Endothelial cell of umbilical vein (primary cell): ENCODE data around the gene GALNT17. TPM values are rescaled to one million over a fixed set of nuclear protein-coding genes. Genes with fewer than 3 reads are reported as not detected.

ENCODE experiments used
- BruUV-seq: library from RNA; stranded (reverse); fragments of 400-500 nt; replicated peaks from 2 replicates; lab custom pipeline; 2021; lab: Mats Ljungman, UMichigan
- CTCF ChIA-PET: fragments of 300-600, 350-600 bp; sonication (Branson Sonifier 250); formaldehyde crosslinking; loops from one replicate; lab custom pipeline; 2021; ENCODE audit warnings: antibody characterized with exemption, inconsistent platforms; lab: Charles Lee
- POLR2A ChIA-PET: fragments of 300-600, 350-600 bp; sonication (Branson Sonifier 250); formaldehyde crosslinking; loops from one replicate; lab custom pipeline; 2021; ENCODE audit warnings: antibody characterized with exemption, inconsistent platforms; lab: Charles Lee
- DNase-seq: peaks from one replicate; pipeline ENCODE4 v3.0.0-alpha.2; 2011; ENCODE audit warnings: low read depth, low spot score
- FAIRE-seq: peaks from 2 replicates; lab custom pipeline; 2011; peaks lifted over from hg19 to GRCh38; lab: Jason Lieb, UNC
- H2AFZ ChIP-seq: 2 replicates; pipeline ENCODE4 v1.6.0; 2012; ENCODE audit warnings: low read depth, low read length, control low read depth, inconsistent platforms
- H3K27ac ChIP-seq: 2 replicates; pipeline ENCODE4 v1.5.1; 2011; ENCODE audit warnings: low read depth, mild to moderate bottlenecking, control low read depth, low read length, moderate library complexity; ENCODE audit not compliant: insufficient read depth
- H3K27me3 ChIP-seq, 2 experiments: 2 replicates each; pipeline versions ENCODE4 v1.6.0 to v1.6.1; 2011; ENCODE audit warnings: low read length in 2 of 2, mixed read lengths in 1 of 2; ENCODE audit not compliant: control insufficient read depth in 2 of 2, insufficient read depth in 2 of 2
- H3K36me3 ChIP-seq, 2 experiments: 2 replicates in 1 of 2; 3 replicates in 1 of 2; pipeline ENCODE4 v1.5.1; 2011; ENCODE audit warnings: low read length in 2 of 2, mild to moderate bottlenecking in 1 of 2, moderate library complexity in 1 of 2; ENCODE audit not compliant: control insufficient read depth in 2 of 2, insufficient read depth in 2 of 2; ENCODE audit errors: extremely low read depth in 1 of 2
- H3K4me1 ChIP-seq: 3 replicates; pipeline ENCODE4 v1.5.1; 2011; ENCODE audit warnings: mild to moderate bottlenecking, low read length; ENCODE audit not compliant: control insufficient read depth, insufficient read depth; ENCODE audit errors: extremely low read depth
- H3K4me2 ChIP-seq: 2 replicates; pipeline ENCODE4 v1.6.1; 2011; ENCODE audit warnings: low read length, control low read depth, mixed read lengths; ENCODE audit not compliant: insufficient read depth
- H3K4me3 ChIP-seq, 3 experiments: fragments of 200-600 bp in 1 of 3; sonication (generic), shearing (Covaris generic) in 1 of 3; replicated peaks in 1 of 3; 2 replicates each; pipeline ENCODE4 v1.5.1; 2011 to 2016; ENCODE audit warnings: control low read depth in 3 of 3, low read length in 3 of 3, mild to moderate bottlenecking in 2 of 3, inconsistent platforms in 1 of 3, low read depth in 1 of 3, moderate library complexity in 1 of 3; ENCODE audit not compliant: insufficient read depth in 1 of 3
- H3K79me2 ChIP-seq: 2 replicates; pipeline ENCODE4 v1.6.0; 2012; ENCODE audit warnings: low read length, inconsistent platforms; ENCODE audit not compliant: control insufficient read depth, insufficient read depth
- H3K9ac ChIP-seq: replicated peaks from 2 replicates; pipeline ENCODE3; 2011; ENCODE audit warnings: low read length, control low read depth; ENCODE audit not compliant: insufficient read depth; ENCODE audit errors: extremely low read depth
- H3K9me1 ChIP-seq: replicated peaks from 3 replicates; pipeline ENCODE4 v1.6.0; 2011; ENCODE audit warnings: mild to moderate bottlenecking, low read length; ENCODE audit not compliant: control insufficient read depth, insufficient read depth; ENCODE audit errors: extremely low read depth
- H3K9me3 ChIP-seq: replicated peaks from 2 replicates; pipeline ENCODE4 v1.5.1; 2012; ENCODE audit warnings: low read length, inconsistent platforms; ENCODE audit not compliant: control insufficient read depth, insufficient read depth
- H4K20me1 ChIP-seq: replicated peaks from 2 replicates; pipeline ENCODE3; 2011; ENCODE audit warnings: mild to moderate bottlenecking, low read length; ENCODE audit not compliant: control insufficient read depth, insufficient read depth; ENCODE audit errors: extremely low read depth
- EZH2 ChIP-seq: IDR thresholded peaks from 2 replicates; pipeline ENCODE4 v1.6.1; 2012; ENCODE audit warnings: borderline replicate concordance, low read depth, mild to moderate bottlenecking, moderate library complexity, low read length, inconsistent platforms; ENCODE audit not compliant: severe bottlenecking
- GATA2 ChIP-seq: IDR thresholded peaks from 2 replicates; pipeline ENCODE4 v1.7.0; 2011; ENCODE audit warnings: low read depth, mild to moderate bottlenecking, moderate library complexity, mixed read lengths, low read length; ENCODE audit not compliant: insufficient read length, insufficient read depth
- JUN ChIP-seq: IDR thresholded peaks from 2 replicates; pipeline ENCODE4 v1.6.1; 2011; ENCODE audit warnings: borderline replicate concordance, low read depth; ENCODE audit not compliant: insufficient read length, insufficient read depth
- MAX ChIP-seq: IDR thresholded peaks from 2 replicates; pipeline ENCODE4 v1.6.1; 2011; ENCODE audit not compliant: insufficient read depth, insufficient read length
- MYC ChIP-seq: IDR thresholded peaks from one replicate; pipeline ENCODE4 v1.6.1; 2011; ENCODE audit warnings: mild to moderate bottlenecking, low read depth, low read length
- POLR2A ChIP-seq: IDR thresholded peaks from 2 replicates; pipeline ENCODE4 v1.6.1; 2012; ENCODE audit warnings: low read depth, mild to moderate bottlenecking, control low read depth, low read length
- POLR2AphosphoS5 ChIP-seq: IDR thresholded peaks from 2 replicates; pipeline ENCODE4 v1.6.1; 2012; ENCODE audit warnings: low read depth, mild to moderate bottlenecking, control low read depth, low read length, moderate library complexity; ENCODE audit not compliant: insufficient read depth
- dilution Hi-C: fragments of 300-500 bp; cut with MboI; formaldehyde crosslinking; loops from one replicate; pipeline ENCODE4 v1.15.0; 2019; ENCODE audit warnings: low sequenced_read_pairs; ENCODE audit not compliant: extremely low pct_ligation_motif_present
- intact Hi-C: fragments of 100-400 bp; cut with micrococcal nuclease; formaldehyde crosslinking; loops from one replicate; pipeline ENCODE4 v1.10.0; 2022
- polyA plus RNA-seq, 4 experiments: library from polyadenylated mRNA; depleted of rRNA in 3 of 4; stranded (reverse) in 3 of 4; unstranded in 1 of 4; fragments of >200 nt; gene quantifications; 2 replicates each; pipeline versions ENCODE4 v1.2.1 to v1.2.3, GENCODE V29; 2011 to 2012; ENCODE audit warnings: missing spikeins in 1 of 4
- total RNA-seq: library from RNA; stranded (reverse); gene quantifications from 2 replicates; pipeline ENCODE4 v1.2.3, GENCODE V29; 2021

The GALNT17 gene
- total and polyA plus RNA-seq, 2 donors (not counting 3 experiments of a cell fraction or from before 2014, with no cell fraction given) = not detected

- Histone ChIP-seq H3K4me2 (no peak overlapping the region), H3K27me3 (no peaks in the 10 kb centered on the region), H3K9ac (no peak overlapping the region), H3K27ac (no peak overlapping the region), H3K4me3 (no peak overlapping the region), H3K4me1 (no peaks in the 10 kb centered on the region), H3K9me3 (peaks cover 1% of the 10 kb centered on the region), H3K79me2 (no peaks in the 10 kb centered on the region), H4K20me1 (no peaks in the 10 kb centered on the region), H3K36me3 (no peaks in the 10 kb centered on the region), H3K9me1 (no peaks in the 10 kb centered on the region), H2AFZ (no peak overlapping the region)
- ChIA-PET POLR2A (no interaction called here), CTCF (no interaction called here)
- intact Hi-C loops = no loop called here
- DNase-seq (no peak), FAIRE-seq (no peak)
- dilution Hi-C loops = no loop called here
- TF ChIP-seq EZH2 = no peak
- BruUV-seq = no TSS peak
These were observed 61.3 kb downstream of the GALNT17 start for GRCh38 chr7:71193099-71193810.

GRCh38 chr7:71198391-71198790 is 66.4 kb downstream of the GALNT17 start:
- no peaks in the 10 kb centered on the region for H3K9me3 ChIP-seq
- no peak for TF ChIP-seq MYC
- no peak for TF ChIP-seq MAX
- no peak for TF ChIP-seq EZH2
- no peak for TF ChIP-seq POLR2A
- no peak for TF ChIP-seq GATA2
- no peak for TF ChIP-seq POLR2AphosphoS5
- no peak for TF ChIP-seq JUN
- POLR2A ChIA-PET = no interaction called here
- H3K4me1 ChIP-seq = no peaks in the 10 kb centered on the region
- no peak overlapping the region for H3K9ac ChIP-seq
- no peaks in the 10 kb centered on the region for H3K36me3 ChIP-seq
- no peak for FAIRE-seq
- no peaks in the 10 kb centered on the region for H3K27me3 ChIP-seq
- no peak overlapping the region for H3K27ac ChIP-seq
- H3K79me2 ChIP-seq = no peaks in the 10 kb centered on the region
- H3K4me2 ChIP-seq = no peak overlapping the region
- intact Hi-C loops = no loop called here
- no peak overlapping the region for H2AFZ ChIP-seq
- DNase-seq = no peak
- CTCF ChIA-PET = no interaction called here
- no peaks in the 10 kb centered on the region for H4K20me1 ChIP-seq
- H3K9me1 ChIP-seq = no peaks in the 10 kb centered on the region
- no TSS peak for BruUV-seq
- H3K4me3 ChIP-seq = no peak overlapping the region
- dilution Hi-C loops = no loop called here
